Stimulated activated CD8-positive, alpha-beta memory T cell treated with anti-CD3 and anti-CD28 coated beads, Interleukin-4, amount 100 ng/mL, for 1 hour (primary cell): ENCODE data around the gene RAPGEF1.

Experiments
- DNase-seq, 2 donors: peaks; one replicate each; pipeline ENCODE4 v3.0.0-alpha.2; 2020; ENCODE audit warnings: low read depth in 2 of 2, low spot score in 1 of 2

RAPGEF1 gene

DNA sequence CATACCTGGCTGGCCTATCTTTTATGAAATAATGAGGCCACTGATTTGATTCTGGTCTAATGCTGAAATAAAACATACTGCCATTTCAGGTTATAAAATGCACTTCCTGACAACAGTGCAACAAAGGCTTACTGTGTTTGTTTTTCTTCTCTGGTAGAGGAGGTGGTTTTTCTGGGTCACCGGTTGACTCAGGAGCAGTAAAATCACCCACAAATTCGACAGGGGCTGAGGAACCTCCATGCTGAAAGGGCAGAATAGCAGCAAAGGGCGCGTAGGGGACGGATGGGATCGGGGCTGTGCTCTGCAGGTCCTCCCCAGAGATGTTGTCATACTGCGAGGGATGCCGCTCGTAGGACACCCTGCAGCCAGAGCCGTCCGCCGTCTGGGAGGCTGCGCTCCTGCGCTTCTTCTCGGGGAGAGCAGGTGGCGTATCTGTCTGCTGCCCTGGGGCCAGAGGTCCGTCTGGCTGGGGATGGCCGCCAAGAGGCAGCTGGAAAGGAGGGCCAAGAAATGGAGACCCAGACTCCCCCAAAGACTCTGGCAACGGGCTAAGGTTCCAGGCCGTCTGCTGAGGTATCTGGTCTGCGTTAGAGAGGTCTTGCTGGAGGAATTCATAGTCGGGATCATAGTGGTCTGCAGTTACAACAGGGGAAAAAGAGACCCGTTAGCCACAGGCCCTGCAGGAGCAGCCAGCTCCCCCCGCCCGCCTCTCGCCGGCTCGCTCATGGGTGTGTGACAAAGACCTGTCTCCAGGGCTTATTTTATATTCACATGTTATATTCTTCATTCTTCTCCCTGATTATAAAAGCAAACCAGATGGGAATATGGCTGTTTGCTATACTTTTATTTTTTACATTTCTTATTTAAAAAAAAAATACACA is 113.8 kb downstream of the RAPGEF1 start:
- DNase-seq = no peak

- DNase-seq = no peak
These were observed 114.4 kb downstream of the RAPGEF1 start for GRCh38 chr9:131625508-131625787.

- no peak for DNase-seq
These were observed 115.0 kb downstream of the RAPGEF1 start for GRCh38 chr9:131624636-131625507.

- DNase-seq = no peak
These were observed 116.1 kb downstream of the RAPGEF1 start for GRCh38 chr9:131623655-131624330.

GRCh38 chr9:131622523-131622922 is 117.4 kb downstream of the RAPGEF1 start:
- no peak for DNase-seq

GRCh38 chr9:131621551-131622358 is 118.1 kb downstream of the RAPGEF1 start:
- no peak for DNase-seq

DNA sequence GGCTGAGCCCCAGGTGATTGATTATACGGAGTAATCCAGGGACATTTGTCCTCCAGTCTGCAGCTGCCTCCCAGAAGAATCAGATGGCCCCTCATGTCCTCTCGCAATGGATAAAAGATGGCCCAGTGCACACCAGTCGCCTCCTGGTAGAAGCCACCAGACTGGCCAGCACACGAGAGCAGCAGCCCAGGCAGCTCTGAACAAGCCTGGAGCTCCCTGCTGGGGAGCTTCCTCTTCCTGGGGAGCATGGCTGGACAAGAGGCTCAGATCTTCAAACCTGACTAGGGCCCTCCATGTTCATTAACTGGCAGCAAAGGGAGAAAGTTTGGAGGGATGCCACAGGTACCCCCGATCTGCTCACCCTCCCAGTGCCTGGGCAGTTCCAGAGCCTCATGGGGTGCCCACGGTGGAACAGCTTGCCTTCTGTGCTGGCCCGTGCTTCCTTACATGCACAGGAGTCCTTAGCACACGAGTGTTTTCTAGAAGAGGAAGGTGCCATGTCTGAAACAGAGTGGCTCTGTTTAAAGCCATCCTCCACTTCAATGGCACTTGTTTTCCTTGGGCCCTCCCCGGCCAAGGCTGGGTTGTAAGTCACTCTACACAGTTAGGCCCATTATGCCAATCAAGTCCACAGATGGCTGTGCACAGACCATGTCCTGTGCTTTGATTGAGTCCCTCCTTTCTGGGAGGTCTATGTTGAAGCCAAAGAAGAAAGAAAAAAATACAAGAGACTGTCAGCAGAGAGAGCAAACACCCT is 118.9 kb downstream of the RAPGEF1 start:
- DNase-seq = no peak

DNA sequence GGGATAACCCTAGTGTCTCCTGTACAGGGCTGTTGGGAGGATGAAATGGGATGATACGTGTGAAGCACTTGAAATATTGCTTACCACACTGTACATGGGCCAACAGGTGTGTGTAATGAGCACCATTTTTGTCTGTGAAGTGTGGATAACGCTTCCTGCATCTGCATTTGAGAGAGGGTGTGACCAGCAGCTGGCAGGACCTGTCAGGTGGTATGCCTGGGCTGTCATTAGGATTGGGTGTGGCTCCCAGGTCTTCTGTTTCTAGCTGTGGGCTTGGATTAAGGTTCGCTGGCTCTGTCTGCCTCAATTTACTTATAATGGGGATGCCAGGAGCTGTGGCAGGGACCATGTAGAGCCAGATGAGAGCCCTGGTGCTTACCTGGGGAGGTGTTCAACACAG is 120.2 kb downstream of the RAPGEF1 start:
- DNase-seq = no peak

DNA sequence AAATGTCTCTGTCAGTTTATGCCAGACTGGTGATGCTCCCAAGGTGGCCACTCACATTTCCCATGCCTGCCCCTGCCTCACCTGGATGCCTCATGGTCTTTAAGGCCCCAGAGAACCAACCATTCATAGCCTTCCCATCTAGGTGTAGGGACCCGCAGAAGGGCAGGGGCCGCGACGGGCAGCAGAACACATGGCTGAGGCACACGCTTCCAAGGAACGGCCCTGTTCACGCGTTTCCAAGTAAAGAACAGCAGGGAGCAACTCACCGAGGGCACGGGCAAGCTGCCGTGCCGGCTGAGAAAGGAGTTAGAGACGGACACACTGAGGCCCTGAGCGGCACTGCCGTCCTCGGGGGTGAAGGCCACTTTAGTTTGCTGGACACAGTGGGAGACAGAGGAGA is 121.1 kb downstream of the RAPGEF1 start:
- DNase-seq = no peak

DNA sequence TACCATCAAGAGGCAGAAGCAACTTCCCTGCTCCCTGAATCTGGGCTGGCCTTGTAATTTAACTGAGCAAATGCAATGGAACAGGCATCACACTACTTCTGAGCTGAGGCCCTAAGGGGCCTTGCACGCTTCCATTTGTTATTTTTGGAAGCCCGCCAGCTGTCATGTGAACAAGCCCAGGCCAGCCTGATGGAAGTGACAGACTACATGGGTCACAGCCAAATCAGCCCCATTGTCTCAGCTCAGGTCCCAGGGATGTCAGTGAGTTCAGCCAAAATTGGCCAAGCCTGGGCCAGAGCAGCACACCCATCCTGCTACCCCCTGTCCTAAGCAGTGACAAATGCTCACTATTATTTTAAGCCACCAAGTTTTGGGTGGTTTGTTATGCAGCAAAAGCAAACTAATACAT is 121.8 kb downstream of the RAPGEF1 start:
- no peak for DNase-seq

DNA sequence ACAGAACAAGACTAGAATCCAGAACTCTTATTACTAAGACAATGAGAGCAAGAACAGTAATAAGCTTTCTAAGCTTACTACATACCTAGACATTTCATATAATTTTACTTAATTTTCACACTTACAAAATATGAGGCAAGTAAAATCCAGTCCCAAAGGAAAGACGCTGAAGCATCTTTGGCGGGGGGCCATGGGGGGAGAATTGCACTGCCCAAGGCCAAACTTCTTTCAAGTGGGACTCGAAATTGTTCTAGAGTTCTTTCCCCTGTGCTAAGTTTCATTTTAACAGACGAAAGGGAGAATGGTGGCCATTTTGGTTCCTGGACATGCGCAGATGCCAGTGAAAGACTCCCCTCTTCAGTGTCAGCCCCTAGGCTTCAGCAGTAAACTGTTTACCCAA is 122.3 kb downstream of the RAPGEF1 start:
- DNase-seq = no peak

DNA sequence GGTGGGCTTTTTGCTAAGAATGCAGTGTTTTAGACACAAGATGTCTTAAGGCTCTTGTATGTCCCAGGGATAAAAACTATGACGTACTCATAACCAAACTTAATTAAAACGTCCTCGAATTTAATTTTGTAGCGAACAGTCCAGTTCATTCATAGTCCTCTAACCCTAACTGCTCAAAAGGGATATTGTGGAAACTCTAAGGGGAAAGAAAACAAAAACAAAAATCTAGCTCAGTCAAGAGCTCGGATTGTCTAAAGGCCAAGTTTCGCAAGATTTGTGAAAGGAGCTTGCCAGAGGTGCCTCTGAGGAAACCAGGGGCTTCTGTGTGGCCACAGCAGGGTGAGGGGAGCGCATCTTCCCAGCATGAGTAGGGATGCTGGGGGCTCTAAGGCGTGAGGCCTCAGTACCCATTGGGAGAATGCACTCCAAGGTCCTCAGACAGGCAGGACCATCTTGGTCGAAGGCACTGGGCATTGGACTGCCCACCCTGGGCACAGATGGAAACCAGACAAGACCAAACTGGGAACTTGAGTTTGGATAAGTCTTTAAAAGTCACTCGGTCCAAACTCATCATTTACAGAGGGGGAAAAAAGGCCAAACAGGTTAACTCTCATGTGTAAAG is 122.8 kb downstream of the RAPGEF1 start:
- DNase-seq = no peak

DNA sequence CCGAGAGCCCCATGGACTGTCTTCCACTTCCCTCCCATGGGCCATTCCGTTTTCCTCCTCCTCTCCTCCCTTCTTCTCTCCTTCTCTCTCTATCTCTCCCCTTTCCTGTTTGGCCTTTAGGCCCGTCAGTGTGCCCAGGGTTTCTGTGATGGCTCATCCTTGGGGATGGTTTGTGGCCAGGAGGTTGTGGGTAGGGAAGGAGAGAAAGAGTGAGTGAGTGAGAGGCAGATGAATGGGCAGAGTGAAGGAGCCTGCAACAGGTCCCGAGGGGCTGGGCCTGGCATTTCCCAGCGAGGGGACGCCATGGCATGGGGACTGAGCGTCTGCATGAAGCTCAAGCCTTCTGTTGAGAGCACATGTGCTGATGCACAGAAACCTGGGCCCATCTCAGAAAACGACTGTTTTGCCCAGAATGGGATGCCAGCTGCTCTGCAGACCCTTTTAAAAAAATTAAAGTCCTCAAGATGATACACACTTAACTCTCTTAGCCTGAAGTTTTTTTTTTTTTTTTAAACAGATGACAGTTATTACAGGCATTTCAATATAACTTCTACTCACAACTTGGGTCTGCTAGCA is 125.4 kb downstream of the RAPGEF1 start:
- no peak for DNase-seq

GRCh38 chr9:131613921-131614320 is 126.0 kb downstream of the RAPGEF1 start:
- no peak for DNase-seq

GRCh38 chr9:131612851-131613250 is 127.0 kb downstream of the RAPGEF1 start:
- DNase-seq = no peak

DNA sequence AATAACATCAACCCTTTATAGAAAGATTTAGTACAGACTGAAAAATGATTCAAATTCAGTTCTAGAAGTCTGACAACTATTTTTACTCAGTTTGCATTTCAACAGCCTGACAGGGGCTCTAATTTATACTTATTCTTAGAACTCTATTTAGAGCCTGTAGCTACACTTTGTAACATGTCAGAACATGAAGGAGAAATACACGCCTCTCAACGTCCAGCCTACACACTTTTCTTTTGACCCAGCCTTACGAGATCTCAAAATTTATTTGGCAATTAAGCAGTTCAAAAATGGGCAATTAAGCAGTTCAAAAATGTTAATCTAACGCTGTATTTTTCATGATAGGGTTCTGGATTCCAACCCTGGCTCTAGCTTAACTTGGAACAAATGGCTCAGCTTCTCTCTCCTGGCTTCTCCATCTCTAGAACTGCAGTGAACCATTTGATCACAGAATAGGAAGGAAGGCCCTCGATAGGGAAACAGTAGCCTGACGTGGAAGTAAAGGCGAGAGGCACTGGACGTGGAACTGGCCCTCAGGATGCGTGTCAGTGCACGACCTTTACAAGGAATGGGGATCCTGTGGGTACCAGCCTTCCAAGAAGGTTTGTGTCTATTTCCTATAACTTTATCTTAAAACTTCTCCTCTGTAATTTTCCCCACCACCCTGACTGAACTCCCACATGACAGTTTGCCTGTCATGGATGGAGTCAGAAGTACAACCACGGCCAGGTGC is 128.1 kb downstream of the RAPGEF1 start:
- DNase-seq = no peak

GRCh38 chr9:131610231-131610761 is 129.6 kb downstream of the RAPGEF1 start:
- DNase-seq = no peak

DNA sequence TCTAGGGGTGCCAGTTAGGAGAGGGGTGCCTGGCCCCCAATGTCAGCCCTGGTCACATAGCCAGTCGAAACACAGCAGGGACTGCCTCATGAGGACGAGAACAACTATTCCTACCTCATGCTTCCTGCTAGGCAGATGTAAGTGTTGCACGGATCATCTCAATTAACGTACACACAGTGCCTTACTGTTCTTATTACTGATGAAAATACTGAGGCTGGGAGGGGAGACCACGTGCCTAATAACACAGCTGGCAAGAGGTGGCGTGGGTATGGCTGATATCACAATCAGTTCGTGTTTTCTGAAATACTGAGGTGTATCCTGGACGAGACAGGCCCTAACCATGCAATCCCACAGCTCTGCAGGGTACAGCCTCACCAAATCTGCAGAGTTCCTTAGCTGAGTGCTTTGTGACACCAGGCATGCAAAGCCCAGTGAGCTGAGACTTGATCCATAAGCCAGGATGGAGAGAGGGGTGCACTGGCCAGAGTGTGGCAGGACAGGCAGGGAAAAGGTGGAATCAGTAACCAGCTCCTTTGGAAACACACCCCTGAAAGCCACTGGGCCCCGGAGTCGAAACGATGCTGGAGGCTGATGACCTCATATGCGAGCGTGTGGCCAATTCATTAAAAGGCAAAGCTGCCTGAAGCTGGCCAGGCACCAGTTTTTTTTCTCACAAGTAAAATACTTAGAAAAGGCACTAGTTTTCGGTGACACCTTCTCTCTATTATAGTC is 130.6 kb downstream of the RAPGEF1 start:
- DNase-seq = no peak
